Chondrocyte (in vitro differentiated cells): Measurements from ENCODE around the gene PARPBP. TPM values are rescaled to one million over a fixed set of nuclear protein-coding genes. Genes with fewer than 3 reads are reported as not detected.
"Not testable (repeated sequence)": the region's sequence is repeated elsewhere in the genome, so short reads cannot be mapped to it uniquely, and the experiment has no call there.

Experiments used
- DNase-seq: peaks from one replicate; pipeline ENCODE4 v3.0.0; 2021; ENCODE audit warnings: mixed read lengths, low spot score
- H3K27ac Mint-ChIP-seq: one replicate; pipeline ENCODE4 v1.8.0; 2021; ENCODE audit warnings: mild to moderate bottlenecking, moderate library complexity, mixed read lengths; ENCODE audit not compliant: unreplicated experiment
- H3K27me3 Mint-ChIP-seq: 2 replicates; pipeline ENCODE4 v1.8.0; 2021; ENCODE audit warnings: low read depth, mixed read lengths
- H3K36me3 Mint-ChIP-seq: 2 replicates; pipeline ENCODE4 v1.8.0; 2021; ENCODE audit warnings: low read depth, mixed read lengths
- H3K4me1 Mint-ChIP-seq: 2 replicates; pipeline ENCODE4 v1.8.0; 2021; ENCODE audit warnings: low read depth, mild to moderate bottlenecking, mixed read lengths
- H3K4me3 Mint-ChIP-seq: one replicate; pipeline ENCODE4 v1.8.0; 2021; ENCODE audit warnings: mild to moderate bottlenecking, moderate library complexity, mixed read lengths; ENCODE audit not compliant: unreplicated experiment
- H3K9me3 Mint-ChIP-seq: 2 replicates; pipeline ENCODE4 v1.8.0; 2021; ENCODE audit warnings: low read depth, mixed read lengths
- total RNA-seq: library from RNA; stranded (reverse); gene quantifications from 3 replicates; pipeline ENCODE4 v1.2.1, GENCODE V29; 2021
- TF ChIP-seq, protein P1 (sequence below): fragments of 200-600 bp; sonication (generic); IDR thresholded peaks from 2 replicates; pipeline ENCODE4 v1.5.0; 2021; ENCODE audit warnings: antibody characterized with exemption, mild to moderate bottlenecking, moderate library complexity

The PARPBP gene
- total RNA-seq, 1 donor from 2014 or later = 3.8 TPM

DNA sequence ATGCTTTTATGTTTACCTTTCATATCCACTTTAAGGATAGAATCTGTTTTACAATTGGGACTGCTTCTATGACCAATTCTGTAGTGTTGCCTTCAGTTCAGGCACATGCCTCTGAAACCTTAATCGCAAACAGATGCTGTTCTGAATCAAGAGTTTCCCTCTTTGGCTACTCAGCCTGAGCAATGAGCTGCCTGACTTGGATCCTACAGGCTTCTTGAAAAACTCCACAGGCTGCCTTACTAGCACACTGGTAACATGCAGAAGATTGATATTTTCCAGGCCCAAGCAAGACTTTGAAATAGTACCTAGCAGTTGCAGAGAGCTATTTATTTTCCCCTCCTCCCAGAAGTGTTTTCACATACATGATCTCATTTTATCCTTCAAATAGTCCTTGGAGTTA is 112.5 kb downstream of the PARPBP start:
- TF ChIP-seq, protein P1, sequence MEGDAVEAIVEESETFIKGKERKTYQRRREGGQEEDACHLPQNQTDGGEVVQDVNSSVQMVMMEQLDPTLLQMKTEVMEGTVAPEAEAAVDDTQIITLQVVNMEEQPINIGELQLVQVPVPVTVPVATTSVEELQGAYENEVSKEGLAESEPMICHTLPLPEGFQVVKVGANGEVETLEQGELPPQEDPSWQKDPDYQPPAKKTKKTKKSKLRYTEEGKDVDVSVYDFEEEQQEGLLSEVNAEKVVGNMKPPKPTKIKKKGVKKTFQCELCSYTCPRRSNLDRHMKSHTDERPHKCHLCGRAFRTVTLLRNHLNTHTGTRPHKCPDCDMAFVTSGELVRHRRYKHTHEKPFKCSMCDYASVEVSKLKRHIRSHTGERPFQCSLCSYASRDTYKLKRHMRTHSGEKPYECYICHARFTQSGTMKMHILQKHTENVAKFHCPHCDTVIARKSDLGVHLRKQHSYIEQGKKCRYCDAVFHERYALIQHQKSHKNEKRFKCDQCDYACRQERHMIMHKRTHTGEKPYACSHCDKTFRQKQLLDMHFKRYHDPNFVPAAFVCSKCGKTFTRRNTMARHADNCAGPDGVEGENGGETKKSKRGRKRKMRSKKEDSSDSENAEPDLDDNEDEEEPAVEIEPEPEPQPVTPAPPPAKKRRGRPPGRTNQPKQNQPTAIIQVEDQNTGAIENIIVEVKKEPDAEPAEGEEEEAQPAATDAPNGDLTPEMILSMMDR = no peak
- no peak for DNase-seq
- H3K27me3 Mint-ChIP-seq = peaks cover 17% of the 10 kb centered on the region
- H3K4me1 Mint-ChIP-seq = no peaks in the 10 kb centered on the region
- no peaks in the 10 kb centered on the region for H3K36me3 Mint-ChIP-seq
- H3K9me3 Mint-ChIP-seq = peaks cover under 1% of the 10 kb centered on the region
- no peak overlapping the region for H3K27ac Mint-ChIP-seq
- no peak overlapping the region for H3K4me3 Mint-ChIP-seq

GRCh38 chr12:102234599-102234998 is 114.6 kb downstream of the PARPBP start:
- Mint-ChIP-seq H3K27ac (no peak overlapping the region), H3K4me1 (no peaks in the 10 kb centered on the region), H3K27me3 (peaks cover 17% of the 10 kb centered on the region), H3K36me3 (no peaks in the 10 kb centered on the region), H3K4me3 (no peak overlapping the region), H3K9me3 (peaks cover 2% of the 10 kb centered on the region)
- DNase-seq = no peak
- TF ChIP-seq, protein P1 = no peak

DNA sequence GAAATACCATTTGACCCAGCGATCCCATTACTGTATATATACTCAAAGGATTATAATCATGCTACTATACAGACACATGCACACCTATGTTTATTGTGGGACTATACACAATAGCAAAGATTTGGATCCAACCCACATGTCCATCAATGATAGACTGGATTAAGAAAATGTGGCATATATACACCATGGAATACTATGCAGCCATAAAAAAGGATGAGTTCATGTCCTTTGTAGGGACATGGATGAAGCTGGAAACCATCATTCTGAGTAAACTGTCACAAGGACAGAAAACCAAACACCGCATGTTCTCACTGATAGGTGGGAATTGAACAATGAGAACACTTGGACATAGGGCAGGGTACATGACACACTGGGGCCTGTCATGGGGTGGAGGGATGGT is 120.9 kb downstream of the PARPBP start:
- H3K4me1 Mint-ChIP-seq, DNase-seq, H3K36me3 Mint-ChIP-seq, H3K27me3 Mint-ChIP-seq, H3K27ac Mint-ChIP-seq, H3K4me3 Mint-ChIP-seq: not testable (repeated sequence)
- H3K9me3 Mint-ChIP-seq = peaks cover 17% of the 10 kb centered on the region

Other genes starting within 250 kb of the PARPBP start
- gene DRAM1, start 242.6 kb upstream of the PARPBP start, total RNA-seq = 7.0 to 11.6 TPM (median 9.3 TPM) in 3 replicates
- 30.6 to 33.6 TPM (median 33.0 TPM) in 3 replicates for gene WASHC3, start 58.2 kb upstream of the PARPBP start, total RNA-seq
- gene NUP37, start 69 bp upstream of the PARPBP start, total RNA-seq = 17.7 to 25.9 TPM (median 19.7 TPM) in 3 replicates
- gene PMCH, start 77.7 kb downstream of the PARPBP start, total RNA-seq = not detected in 3 replicates